Tibial nerve (tissue), 4 donors: Measurements from ENCODE around the gene INPP5A.

Experiments
- EP300 ChIP-seq, 2 donors: sonication (generic); formaldehyde crosslinking; IDR thresholded peaks; one replicate each; pipeline ENCODE4 v1.6.1; 2017; ENCODE audit warnings: antibody characterized with exemption in 2 of 2, mild to moderate bottlenecking in 1 of 2
- POLR2A ChIP-seq, 2 donors: fragments of 450-650 bp; IDR thresholded peaks; one replicate each; pipeline ENCODE4 v1.6.1; 2017; ENCODE audit warnings: antibody characterized with exemption in 2 of 2, mild to moderate bottlenecking in 2 of 2, moderate library complexity in 2 of 2
- TF ChIP-seq, protein P1 (sequence below), 5 experiments: fragments of 200-600 bp in 3 of 5; fragments of 450-650 bp in 2 of 5; sonication (generic) in 3 of 5; IDR thresholded peaks; one replicate each; pipeline ENCODE4 v1.5.1; 2016 to 2019; ENCODE audit warnings: antibody characterized with exemption in 5 of 5, mild to moderate bottlenecking in 3 of 5, moderate library complexity in 2 of 5

DNA sequence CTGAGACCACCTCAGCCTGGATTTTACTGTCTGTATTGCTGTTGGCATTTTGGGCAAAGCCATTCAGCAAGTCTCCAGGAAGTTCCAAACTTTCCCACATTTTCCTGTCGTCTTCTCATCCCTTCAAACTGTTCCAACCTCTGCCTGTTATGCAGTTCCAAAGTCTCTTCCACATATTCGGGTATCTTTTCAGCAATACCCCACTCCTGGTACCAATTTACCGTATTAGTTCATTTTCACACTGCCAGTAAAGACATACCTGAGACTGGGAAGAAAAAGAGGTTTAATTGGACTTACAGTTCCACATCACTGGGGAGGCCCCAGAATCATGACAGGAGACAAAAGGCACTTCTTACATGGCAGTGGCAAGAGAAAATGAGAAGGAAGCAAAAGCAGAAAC, 62.8 kb downstream of the INPP5A start:
- TF ChIP-seq, protein P1, sequence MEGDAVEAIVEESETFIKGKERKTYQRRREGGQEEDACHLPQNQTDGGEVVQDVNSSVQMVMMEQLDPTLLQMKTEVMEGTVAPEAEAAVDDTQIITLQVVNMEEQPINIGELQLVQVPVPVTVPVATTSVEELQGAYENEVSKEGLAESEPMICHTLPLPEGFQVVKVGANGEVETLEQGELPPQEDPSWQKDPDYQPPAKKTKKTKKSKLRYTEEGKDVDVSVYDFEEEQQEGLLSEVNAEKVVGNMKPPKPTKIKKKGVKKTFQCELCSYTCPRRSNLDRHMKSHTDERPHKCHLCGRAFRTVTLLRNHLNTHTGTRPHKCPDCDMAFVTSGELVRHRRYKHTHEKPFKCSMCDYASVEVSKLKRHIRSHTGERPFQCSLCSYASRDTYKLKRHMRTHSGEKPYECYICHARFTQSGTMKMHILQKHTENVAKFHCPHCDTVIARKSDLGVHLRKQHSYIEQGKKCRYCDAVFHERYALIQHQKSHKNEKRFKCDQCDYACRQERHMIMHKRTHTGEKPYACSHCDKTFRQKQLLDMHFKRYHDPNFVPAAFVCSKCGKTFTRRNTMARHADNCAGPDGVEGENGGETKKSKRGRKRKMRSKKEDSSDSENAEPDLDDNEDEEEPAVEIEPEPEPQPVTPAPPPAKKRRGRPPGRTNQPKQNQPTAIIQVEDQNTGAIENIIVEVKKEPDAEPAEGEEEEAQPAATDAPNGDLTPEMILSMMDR (IDR thresholded peaks at IDR 0.05): no peak
- TF ChIP-seq EP300 (IDR thresholded peaks at IDR 0.05) (no peak), POLR2A (IDR thresholded peaks at IDR 0.05) (no peak)
